ENCODE results near the gene BCKDHA.
"Not testable (repeated sequence)": the region's sequence is repeated elsewhere in the genome, so short reads cannot be mapped to it uniquely, and the experiment has no call there.

Gene BCKDHA

GRCh38 chr19:41428481-41428859, 30.9 kb downstream of the BCKDHA start:
- TF ChIP-seq CTCF (IDR thresholded peaks at IDR 0.05; ENCODE audit: low read depth, low read length) = no peak
- peak overlapping the region in 1 of 2 donors; percentile 53 for H3K4me3 ChIP-seq (replicated peaks in 1 of 2; ENCODE audit: low read depth in 2 of 2, low read length in 2 of 2)
- no peak for DNase-seq (ENCODE audit: low read depth in 2 of 2)

GRCh38 chr19:41430922-41431321, 33.3 kb downstream of the BCKDHA start:
- no peak overlapping the region for H3K4me3 ChIP-seq (replicated peaks in 1 of 2; ENCODE audit: low read depth in 2 of 2, low read length in 2 of 2)
- DNase-seq (ENCODE audit: low read depth in 2 of 2) = no peak
- TF ChIP-seq CTCF (IDR thresholded peaks at IDR 0.05; ENCODE audit: low read depth, low read length) = no peak

GRCh38 chr19:41431426-41432386, 34.1 kb downstream of the BCKDHA start:
- H3K4me3 ChIP-seq (replicated peaks in 1 of 2; ENCODE audit: low read depth in 2 of 2, low read length in 2 of 2) = no peak overlapping the region
- DNase-seq (ENCODE audit: low read depth in 2 of 2) = peak; percentile 40 to 57
- peak; percentile 35 for TF ChIP-seq CTCF (IDR thresholded peaks at IDR 0.05; ENCODE audit: low read depth, low read length)

GRCh38 chr19:41433171-41433570, 35.6 kb downstream of the BCKDHA start:
- no peak for DNase-seq (ENCODE audit: low read depth in 2 of 2)
- no peak overlapping the region for H3K4me3 ChIP-seq (replicated peaks in 1 of 2; ENCODE audit: low read depth in 2 of 2, low read length in 2 of 2)
- no peak for TF ChIP-seq CTCF (IDR thresholded peaks at IDR 0.05; ENCODE audit: low read depth, low read length)

DNA sequence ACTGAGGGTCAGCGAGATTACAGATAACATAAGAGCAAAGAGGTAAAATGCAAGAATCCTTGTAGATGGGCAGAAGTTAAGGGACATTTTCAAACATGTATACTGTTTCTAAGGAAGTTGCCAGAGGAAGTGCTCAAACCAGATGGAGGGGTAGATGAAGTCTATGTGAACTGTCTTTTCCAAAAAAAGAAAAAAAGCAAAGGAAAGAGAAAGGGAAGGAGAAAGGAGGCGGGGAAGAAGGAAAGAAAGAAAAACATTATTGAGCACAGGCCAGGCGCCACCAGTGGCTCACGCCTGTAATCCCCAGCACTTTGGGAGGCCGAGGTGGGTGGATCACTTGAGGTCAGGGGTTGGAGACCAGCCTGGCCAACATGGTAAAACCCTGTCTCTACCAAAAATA, 36.8 kb downstream of the BCKDHA start:
- H3K4me3 ChIP-seq (replicated peaks in 1 of 2; ENCODE audit: low read depth in 2 of 2, low read length in 2 of 2) = no peak overlapping the region
- no peak for TF ChIP-seq CTCF (IDR thresholded peaks at IDR 0.05; ENCODE audit: low read depth, low read length)
- DNase-seq (ENCODE audit: low read depth in 2 of 2) = no peak

GRCh38 chr19:41435376-41435775, 37.8 kb downstream of the BCKDHA start:
- H3K4me3 ChIP-seq (replicated peaks in 1 of 2; ENCODE audit: low read depth in 2 of 2, low read length in 2 of 2); DNase-seq (ENCODE audit: low read depth in 2 of 2): not testable (repeated sequence)

DNA sequence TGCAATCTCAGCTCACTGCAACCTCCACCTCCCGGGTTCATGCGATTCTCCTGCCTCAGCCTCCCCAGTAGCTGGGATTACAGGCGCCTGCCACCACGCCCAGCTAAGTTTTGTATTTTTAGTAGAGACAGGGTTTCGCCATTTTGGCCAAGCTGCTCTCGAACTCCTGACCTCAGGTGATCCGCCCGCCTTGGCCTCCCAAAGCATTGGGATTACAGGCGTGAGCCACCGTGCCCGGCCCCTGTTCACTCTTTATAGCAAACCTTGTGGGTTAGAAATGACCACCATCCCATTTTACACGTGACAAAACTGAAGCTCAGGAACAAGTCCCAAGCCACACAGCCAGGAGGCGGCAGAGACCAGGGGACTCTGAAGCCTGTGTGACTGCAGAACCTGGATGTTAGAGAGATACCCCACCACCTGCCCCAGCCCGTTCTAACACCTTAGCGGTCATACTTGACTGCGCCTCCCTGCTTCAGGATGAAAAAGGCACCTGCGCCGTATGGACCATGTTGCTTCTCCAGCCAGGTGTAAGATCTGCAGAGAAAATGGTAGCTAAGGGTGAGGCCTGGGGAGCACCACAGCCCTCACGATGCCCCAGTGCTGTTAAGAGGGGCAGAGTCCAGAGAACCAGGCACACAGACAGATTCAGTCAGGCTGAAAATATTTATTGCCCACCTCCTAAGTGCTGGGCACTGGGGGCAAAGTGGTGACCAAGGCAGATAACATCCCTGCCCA, 38.5 kb downstream of the BCKDHA start:
- DNase-seq (ENCODE audit: low read depth in 2 of 2) = no peak
- no peak overlapping the region for H3K4me3 ChIP-seq (replicated peaks in 1 of 2; ENCODE audit: low read depth in 2 of 2, low read length in 2 of 2)
- no peak for TF ChIP-seq CTCF (IDR thresholded peaks at IDR 0.05; ENCODE audit: low read depth, low read length)
